IMR-90 (cell line): Measurements from ENCODE around the gene HOXB6. TPM values are rescaled to one million over a fixed set of nuclear protein-coding genes. Genes with fewer than 3 reads are reported as not detected.

Source experiments
- ATAC-seq: fragments of 200-7000 bp; cut with Tn5 transposase; 2 replicates; pipeline ENCODE4 v1.9.1; 2020; ENCODE audit warnings: low read depth, mild to moderate bottlenecking, moderate library complexity
- BruUV-seq: library from RNA; stranded (reverse); fragments of 400-500 nt; replicated peaks from 2 replicates; lab custom pipeline; 2021; lab: Mats Ljungman, UMichigan
- CTCF ChIA-PET: fragments of 300-600 bp; formaldehyde crosslinking; extraction: SDS; loops from one replicate; lab custom pipeline; 2021; ENCODE audit warnings: antibody characterized with exemption; lab: Yijun Ruan, JAX
- POLR2A ChIA-PET: fragments of 300-600 bp; sonication (Branson Sonifier 250); formaldehyde crosslinking; loops from one replicate; lab custom pipeline; 2022; ENCODE audit warnings: antibody characterized with exemption; ENCODE audit not compliant: unreplicated experiment; lab: Charles Lee
- DNase-seq: peaks from one replicate; pipeline ENCODE4 v3.0.0; 2013
- H2AFZ ChIP-seq: replicated peaks from 2 replicates; pipeline ENCODE3; 2013; ENCODE audit warnings: low read length, mild to moderate bottlenecking; ENCODE audit not compliant: poor library complexity
- H2AK5ac ChIP-seq: 2 replicates; pipeline ENCODE4 v1.6.1; 2013; ENCODE audit warnings: low read depth, low read length, inconsistent platforms
- H2AK9ac ChIP-seq: replicated peaks from 2 replicates; pipeline ENCODE3; 2013; ENCODE audit warnings: mild to moderate bottlenecking, low read depth, low read length, moderate library complexity; ENCODE audit not compliant: poor library complexity
- H2BK120ac ChIP-seq: 2 replicates; pipeline ENCODE4 v1.6.1; 2013; ENCODE audit warnings: low read depth, low read length, inconsistent platforms
- H2BK15ac ChIP-seq: 3 replicates; pipeline ENCODE4 v1.6.1; 2013; ENCODE audit warnings: low read depth, low read length, inconsistent platforms
- H2BK20ac ChIP-seq: 2 replicates; pipeline ENCODE4 v1.6.1; 2013; ENCODE audit warnings: low read depth, mild to moderate bottlenecking, inconsistent platforms, low read length, moderate library complexity
- H2BK5ac ChIP-seq: 2 replicates; pipeline ENCODE4 v1.6.1; 2013; ENCODE audit warnings: mild to moderate bottlenecking, low read depth, low read length, inconsistent platforms; ENCODE audit not compliant: poor library complexity, severe bottlenecking
- H3K14ac ChIP-seq: replicated peaks from 2 replicates; pipeline ENCODE4 v1.6.1; 2013; ENCODE audit warnings: low read depth, low read length, inconsistent platforms
- H3K18ac ChIP-seq: 2 replicates; pipeline ENCODE4 v1.6.1; 2013; ENCODE audit warnings: low read depth, low read length, control low read depth
- H3K23ac ChIP-seq: 2 replicates; pipeline ENCODE4 v1.6.1; 2013; ENCODE audit warnings: low read depth, low read length, inconsistent platforms
- H3K27ac ChIP-seq: 2 replicates; pipeline ENCODE4 v1.5.1; 2013; ENCODE audit warnings: mild to moderate bottlenecking, control low read depth, low read length; ENCODE audit not compliant: insufficient read depth
- H3K27me3 ChIP-seq: 2 replicates; pipeline ENCODE4 v1.6.1; 2013; ENCODE audit warnings: low read length; ENCODE audit not compliant: control insufficient read depth, insufficient read depth
- H3K36me3 ChIP-seq: 2 replicates; pipeline ENCODE4 v1.6.1; 2013; ENCODE audit warnings: low read length, mixed read lengths; ENCODE audit not compliant: control insufficient read depth, insufficient read depth
- H3K4ac ChIP-seq: 2 replicates; pipeline ENCODE4 v1.6.1; 2013; ENCODE audit warnings: low read depth, low read length, inconsistent platforms
- H3K4me1 ChIP-seq: 2 replicates; pipeline ENCODE4 v1.6.1; 2013; ENCODE audit warnings: low read length, mixed read lengths; ENCODE audit not compliant: control insufficient read depth, insufficient read depth
- H3K4me2 ChIP-seq: 2 replicates; pipeline ENCODE4 v1.6.1; 2013; ENCODE audit warnings: low read depth, mild to moderate bottlenecking, control low read depth, low read length, moderate library complexity
- H3K4me3 ChIP-seq: 2 replicates; pipeline ENCODE4 v1.5.1; 2013; ENCODE audit warnings: low read depth, mild to moderate bottlenecking, control low read depth, low read length, moderate library complexity; ENCODE audit not compliant: insufficient read depth
- H3K56ac ChIP-seq: 2 replicates; pipeline ENCODE4 v1.6.1; 2013; ENCODE audit warnings: low read length, inconsistent platforms; ENCODE audit not compliant: insufficient read depth; ENCODE audit errors: extremely low read depth
- H3K79me1 ChIP-seq, 2 experiments: 2 replicates each; pipeline ENCODE4 v1.6.1; 2013; ENCODE audit warnings: low read length in 2 of 2, inconsistent platforms in 1 of 2, low read depth in 1 of 2
- H3K9ac ChIP-seq: 2 replicates; pipeline ENCODE4 v1.6.1; 2013; ENCODE audit warnings: low read depth, low read length, control low read depth
- H3K9me1 ChIP-seq: 2 replicates; pipeline ENCODE4 v1.6.1; 2013; ENCODE audit warnings: low read length, inconsistent platforms; ENCODE audit not compliant: insufficient read depth
- H3K9me3 ChIP-seq: 2 replicates; pipeline ENCODE4 v1.6.1; 2013; ENCODE audit warnings: low read length; ENCODE audit not compliant: control insufficient read depth, insufficient read depth
- H4K20me1 ChIP-seq: 2 replicates; pipeline ENCODE4 v1.6.1; 2013; ENCODE audit warnings: low read length, inconsistent platforms; ENCODE audit not compliant: insufficient read depth
- H4K5ac ChIP-seq: 2 replicates; pipeline ENCODE4 v1.6.1; 2013; ENCODE audit warnings: mild to moderate bottlenecking, low read depth, low read length, control low read depth
- H4K8ac ChIP-seq, 2 experiments: 2 replicates each; pipeline ENCODE4 v1.6.1; 2013; ENCODE audit warnings: low read depth in 2 of 2, low read length in 2 of 2, control low read depth in 1 of 2, inconsistent platforms in 1 of 2
- H4K91ac ChIP-seq: 2 replicates; pipeline ENCODE4 v1.6.1; 2013; ENCODE audit warnings: low read depth, low read length, inconsistent platforms; ENCODE audit not compliant: insufficient read depth
- MAFK ChIP-seq: IDR thresholded peaks from 2 replicates; pipeline ENCODE4 v1.6.1; 2012; ENCODE audit warnings: low read depth, low read length, improper control_type of control experiment
- MAZ ChIP-seq: IDR thresholded peaks from 2 replicates; pipeline ENCODE4 v1.6.1; 2012; ENCODE audit warnings: low read depth, mild to moderate bottlenecking, low read length, improper control_type of control experiment, moderate library complexity, borderline replicate concordance
- RCOR1 ChIP-seq: IDR thresholded peaks from 2 replicates; pipeline ENCODE4 v1.6.1; 2012; ENCODE audit warnings: mild to moderate bottlenecking, low read length, improper control_type of control experiment; ENCODE audit not compliant: insufficient replicate concordance
- WGBS, 2 experiments: methylation state at CpG; one replicate each; pipeline versions ENCODE4 v1.1.5 to v1.1.7; 2013; ENCODE audit warnings: missing lambda C conversion rate in 2 of 2; ENCODE audit not compliant: insufficient read length in 1 of 2; ENCODE audit errors: extremely low coverage in 2 of 2; 5-methylcytosine and 5-hydroxymethylcytosine counted together
- dilution Hi-C: fragments of 300-500 bp; cut with HindIII; formaldehyde crosslinking; loops from one replicate; pipeline ENCODE4 v1.14.3; 2018; ENCODE audit warnings: low sequenced_read_pairs; ENCODE audit not compliant: unreplicated experiment
- in situ Hi-C: fragments of 300-500 bp; cut with MboI; formaldehyde crosslinking; loops from 3 replicates; pipeline ENCODE4 v1.14.3; 2019; ENCODE audit warnings: low sequenced_read_pairs, inconsistent platforms, mixed read lengths
- intact Hi-C: fragments of 100-400 bp; cut with micrococcal nuclease; formaldehyde crosslinking; loops from 2 replicates; pipeline ENCODE4 v1.10.0; 2022
- polyA plus RNA-seq, 3 experiments: library from polyadenylated mRNA; depleted of rRNA; stranded (reverse); fragments of >200 nt; gene quantifications; 2 replicates each; pipeline ENCODE4 v1.2.3, GENCODE V29; 2012; ENCODE audit warnings: low replicate concordance in 1 of 3
- total RNA-seq: library from RNA; depleted of rRNA; stranded (reverse); fragments of >200 nt; gene quantifications from 2 replicates; pipeline ENCODE4 v1.2.3, GENCODE V29; 2012

Gene HOXB6
- total and polyA plus RNA-seq, 2 of the 4 experiments (the other 2 are of a cell fraction) = 11.1 to 42.2 TPM

DNA sequence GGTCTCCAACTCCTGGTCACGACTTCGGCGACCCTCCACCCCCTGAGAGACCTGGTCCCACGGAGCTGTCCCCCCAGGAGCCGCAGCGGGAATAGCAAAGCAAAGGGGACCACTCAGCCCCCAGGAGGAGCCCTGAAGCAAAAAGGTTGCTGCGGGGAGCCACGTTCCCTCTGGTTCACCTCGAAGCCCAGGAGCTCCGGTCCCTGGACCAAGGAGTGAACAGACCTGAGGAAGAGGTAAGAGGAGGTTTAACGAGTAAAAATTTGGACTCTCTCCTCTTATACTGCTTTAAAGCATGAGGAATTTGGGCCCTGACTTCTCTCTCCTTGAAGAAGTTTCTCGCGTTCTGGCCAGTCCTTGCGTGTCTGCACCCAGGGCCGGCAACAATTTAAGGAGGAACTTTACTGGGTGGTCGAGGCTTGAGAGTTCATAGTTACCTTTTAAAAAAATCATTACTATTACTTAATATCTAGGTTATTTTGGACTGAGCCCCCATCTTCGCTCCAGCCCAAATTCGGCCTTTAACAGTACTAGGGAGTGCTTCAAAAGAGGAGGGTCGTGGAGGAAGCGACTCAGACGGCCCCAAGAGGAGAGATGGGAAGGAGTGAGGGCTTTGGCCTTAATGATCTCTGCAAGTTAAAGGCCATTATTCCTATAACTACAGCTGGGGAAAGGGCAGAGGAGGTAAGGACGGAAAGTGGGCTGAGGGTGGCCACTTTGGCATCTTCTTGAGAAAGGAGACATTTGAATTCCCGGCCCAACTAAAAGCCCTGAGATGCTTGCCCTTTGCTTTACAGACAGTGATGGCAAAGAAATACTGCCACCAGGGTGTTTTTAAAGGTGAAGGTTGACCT lies 38.3 kb upstream of the HOXB6 start:
- Histone ChIP-seq H3K9ac (no peak overlapping the region), H4K91ac (no peak overlapping the region), H3K14ac (no peak overlapping the region), H3K56ac (no peak overlapping the region), H3K23ac (no peak overlapping the region), H3K9me3 (peaks cover 11% of the 10 kb centered on the region), H3K4ac (no peak overlapping the region), H3K36me3 (no peaks in the 10 kb centered on the region), H2AFZ (no peak overlapping the region), H3K4me1 (no peaks in the 10 kb centered on the region), H2BK5ac (no peak overlapping the region), H4K5ac (no peak overlapping the region), H2BK20ac (no peak overlapping the region), H3K79me1 (no peaks in the 10 kb centered on the region), H4K8ac (no peak overlapping the region), H3K18ac (no peak overlapping the region), H3K27ac (no peak overlapping the region), H3K4me3 (no peak overlapping the region), H2AK9ac (no peak overlapping the region), H3K9me1 (no peaks in the 10 kb centered on the region), H3K27me3 (peaks cover 98% of the 10 kb centered on the region), H4K20me1 (no peaks in the 10 kb centered on the region), H2BK120ac (no peak overlapping the region), H2BK15ac (no peak overlapping the region), H3K4me2 (no peak overlapping the region), H2AK5ac (no peak overlapping the region)
- in situ Hi-C loops = loop anchor here (10.0 kb wide), 1 partner anchor 62 kb away; no protein-coding TSS in a partner anchor
- no peak for TF ChIP-seq MAFK
- TF ChIP-seq RCOR1 = no peak
- no peak for TF ChIP-seq MAZ
- POLR2A ChIA-PET = no interaction called here
- BruUV-seq = no TSS peak
- ATAC-seq = no peak
- CTCF ChIA-PET = no interaction called here
- WGBS, 2 experiments = no CpG with 5 or more reads among the region's 23 CpGs
- intact Hi-C loops = no loop called here
- DNase-seq = no peak
- dilution Hi-C loops = no loop called here
